ENCODE results near the gene EXOC4.
"Not testable (repeated sequence)": the region's sequence is repeated elsewhere in the genome, so short reads cannot be mapped to it uniquely, and the experiment has no call there.

Gene EXOC4

DNA sequence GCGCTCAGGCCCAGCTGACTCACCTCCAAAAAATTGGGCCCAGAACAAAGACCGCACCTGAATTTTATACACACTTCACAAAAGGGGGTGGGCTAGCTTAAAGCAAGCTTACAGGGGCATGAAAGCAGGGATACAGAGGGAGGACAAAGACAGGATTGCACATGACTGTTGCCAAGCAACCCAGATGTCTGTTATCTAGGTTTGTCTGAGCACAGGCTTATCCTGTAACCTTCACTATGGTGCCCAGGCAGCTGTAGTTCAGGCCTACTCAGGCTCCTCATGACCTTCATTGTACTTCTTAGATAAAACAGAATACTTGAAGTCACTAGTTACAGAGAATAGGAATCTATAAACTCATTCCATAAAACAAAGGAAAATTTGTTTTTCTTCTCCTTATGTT is 824.7 kb downstream of the EXOC4 start:
- not testable (repeated sequence) for DNase-seq (ENCODE audit: low spot score)

DNA sequence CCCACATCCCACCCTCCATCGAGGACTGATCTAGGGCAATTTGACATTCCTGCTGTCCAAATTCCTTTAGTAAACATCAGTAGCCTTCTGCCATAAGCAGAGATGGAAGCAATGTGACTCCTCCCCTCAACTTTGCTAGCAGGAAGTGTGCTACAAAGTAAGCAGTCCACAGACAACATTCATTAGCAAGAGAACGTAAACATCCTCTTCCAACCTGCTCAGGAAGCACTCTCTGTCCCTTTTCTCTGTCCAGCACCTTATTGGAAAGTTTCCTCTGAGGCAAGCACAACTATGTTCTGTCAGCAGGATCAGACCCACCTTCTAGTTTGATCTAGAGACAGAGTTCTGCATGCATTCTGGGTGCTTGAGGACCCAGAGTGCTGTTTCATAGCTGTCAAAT is 826.1 kb downstream of the EXOC4 start:
- DNase-seq (ENCODE audit: low spot score): no peak

DNA sequence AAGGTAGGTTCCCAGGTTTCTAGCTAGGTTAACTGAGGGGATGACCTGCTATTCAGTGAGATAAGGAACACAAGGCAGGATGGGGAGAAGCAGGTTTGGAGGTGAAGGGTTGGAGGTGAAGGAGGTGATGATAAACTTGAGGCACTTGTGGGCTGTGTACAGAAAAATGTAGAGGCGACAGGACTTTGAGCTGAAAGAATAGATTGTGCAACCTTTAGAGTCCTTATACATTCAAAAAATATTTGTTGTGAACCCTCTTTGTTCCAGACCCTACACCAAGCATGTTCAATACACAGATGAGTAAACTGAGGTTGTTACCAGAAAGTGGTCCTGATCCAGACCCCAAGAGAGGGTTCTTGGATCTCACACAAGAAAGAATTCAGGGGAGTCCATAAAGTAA is 828.8 kb downstream of the EXOC4 start:
- no peak for DNase-seq (ENCODE audit: low spot score)

DNA sequence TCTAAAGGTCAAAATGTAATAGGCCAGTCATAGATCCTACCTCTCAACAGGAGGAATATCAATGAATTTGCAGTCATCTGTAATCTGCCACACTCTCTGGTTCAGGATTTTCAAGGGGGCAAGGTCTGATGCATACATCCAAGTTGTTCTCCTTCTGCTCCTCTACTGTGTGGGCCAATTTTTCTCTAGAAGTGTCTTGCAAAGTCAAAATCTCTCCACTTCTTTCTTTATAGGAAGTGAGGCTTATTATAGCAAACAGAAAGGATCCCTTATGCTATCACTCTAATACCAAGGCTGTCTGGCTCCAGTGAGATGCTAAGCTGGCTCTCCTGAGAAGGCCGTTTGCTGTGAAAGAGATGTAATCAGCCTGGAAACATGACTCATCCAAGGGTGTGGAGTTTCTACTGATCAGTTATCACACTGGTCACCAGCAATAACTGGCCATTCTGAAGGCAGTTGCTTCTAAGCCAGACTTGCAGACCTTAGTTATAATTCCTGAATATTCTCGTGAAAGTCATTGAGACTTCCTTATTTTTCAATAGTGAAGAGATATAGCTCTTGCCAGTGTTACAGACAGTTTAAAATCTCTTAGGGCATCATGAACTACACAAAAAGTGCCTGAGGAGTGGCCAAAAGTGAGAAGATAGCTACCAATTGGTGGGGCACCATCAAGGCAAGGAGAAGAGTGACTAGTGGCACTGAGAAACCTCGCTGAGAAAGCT is 831.0 kb downstream of the EXOC4 start:
- no peak for DNase-seq (ENCODE audit: low spot score)

DNA sequence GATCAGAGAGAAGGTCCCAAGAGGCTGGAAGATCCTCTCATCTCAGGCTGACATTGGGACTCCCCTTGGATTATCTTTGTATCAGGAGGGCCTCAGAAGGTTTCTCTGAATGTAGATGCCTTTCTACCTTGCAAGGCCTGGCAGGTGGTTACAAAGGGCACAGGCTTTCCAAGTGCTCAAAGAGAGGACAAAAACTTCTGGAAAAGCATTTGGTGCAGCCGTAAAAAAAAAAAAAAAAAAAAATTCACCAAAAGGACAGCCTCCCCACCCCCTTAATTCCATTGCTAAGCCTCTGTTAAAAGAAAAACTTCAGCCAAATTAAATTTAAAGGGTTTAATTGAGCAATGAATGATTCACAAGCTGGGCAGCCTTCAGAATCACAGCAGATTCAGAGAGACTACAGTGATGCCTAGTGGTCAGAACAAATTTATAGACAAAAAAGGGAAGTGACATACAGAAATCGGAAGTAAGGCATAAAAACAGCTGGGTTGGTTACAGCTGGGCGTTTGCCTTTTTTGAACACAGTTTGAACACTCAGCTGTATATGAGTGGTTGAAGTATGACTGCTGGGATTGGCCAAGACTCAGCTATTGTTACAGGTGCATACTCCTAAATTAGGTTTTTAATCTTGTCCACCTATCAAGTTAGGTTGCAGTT is 831.7 kb downstream of the EXOC4 start:
- DNase-seq (ENCODE audit: low spot score): no peak

DNA sequence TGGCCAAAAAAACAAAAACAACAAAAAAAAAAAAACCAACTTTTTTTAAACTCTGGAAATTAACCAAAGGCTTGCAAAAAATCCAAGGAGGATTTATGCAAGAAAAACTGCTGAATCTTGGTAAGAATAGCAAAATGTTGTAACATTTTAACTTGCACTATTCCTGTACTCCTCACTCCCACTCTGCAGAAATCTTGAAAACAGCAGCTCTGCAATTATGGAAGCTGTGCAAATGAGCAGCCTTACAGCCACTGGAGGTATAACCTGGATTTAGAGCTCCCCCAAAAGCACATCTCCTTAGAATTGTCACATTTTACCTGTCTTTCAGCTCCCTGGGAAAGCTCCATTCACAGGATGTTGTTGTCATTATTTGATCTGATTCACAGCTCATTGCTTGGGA is 832.4 kb downstream of the EXOC4 start:
- no peak for DNase-seq (ENCODE audit: low spot score)

DNA sequence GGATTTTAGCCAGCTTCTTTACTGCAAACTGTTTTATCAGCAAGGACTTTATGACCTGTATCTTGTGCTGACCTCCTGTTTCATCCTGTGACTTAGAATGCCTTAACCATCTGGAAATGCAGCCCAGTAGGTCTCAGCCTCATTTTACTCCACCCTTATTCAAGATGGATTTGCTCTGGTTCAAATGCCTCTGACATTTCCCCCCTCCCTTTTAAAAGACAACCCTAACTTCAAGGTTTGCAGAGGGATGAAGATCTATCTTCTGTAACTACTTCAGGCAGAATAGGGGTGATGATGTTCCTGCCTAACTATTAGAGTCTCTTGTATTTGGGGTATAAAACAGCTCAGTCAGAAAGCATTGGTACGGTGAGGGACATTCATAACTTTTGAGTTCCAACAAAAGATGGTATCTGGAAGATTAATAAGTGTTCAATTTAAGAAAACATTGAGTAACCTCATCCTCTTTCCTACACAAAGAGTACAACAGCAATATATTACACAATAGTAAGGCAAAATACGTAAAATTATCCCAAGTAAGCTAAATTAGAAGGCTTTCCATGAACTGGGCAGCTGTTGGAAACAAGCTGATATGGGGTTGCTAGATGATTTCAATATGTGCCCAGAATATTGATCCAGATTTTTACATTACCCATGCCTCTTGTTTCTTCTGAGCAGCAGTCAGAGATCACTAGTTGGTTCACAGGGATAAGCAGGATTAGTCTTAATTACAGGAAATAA is 834.3 kb downstream of the EXOC4 start:
- DNase-seq (ENCODE audit: low spot score): no peak

DNA sequence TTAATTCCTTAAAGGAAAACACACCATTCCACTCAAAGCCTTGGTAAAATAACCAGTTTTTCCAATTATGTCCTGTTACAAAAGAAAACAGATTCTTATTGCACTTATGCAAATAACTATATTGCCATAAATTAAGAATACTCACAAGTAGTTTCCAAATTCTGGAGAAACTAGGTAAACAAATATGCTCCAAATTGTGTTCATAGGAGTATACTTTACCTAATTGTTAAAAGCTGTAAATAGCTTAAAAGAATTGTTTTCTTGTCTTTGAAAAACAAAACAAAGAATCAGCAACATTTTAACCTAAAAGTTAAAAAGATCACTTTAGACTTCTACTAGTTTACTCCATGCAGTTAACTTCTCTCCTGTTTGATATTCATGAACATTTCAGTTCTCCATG is 835.3 kb downstream of the EXOC4 start:
- no peak for DNase-seq (ENCODE audit: low spot score)

DNA sequence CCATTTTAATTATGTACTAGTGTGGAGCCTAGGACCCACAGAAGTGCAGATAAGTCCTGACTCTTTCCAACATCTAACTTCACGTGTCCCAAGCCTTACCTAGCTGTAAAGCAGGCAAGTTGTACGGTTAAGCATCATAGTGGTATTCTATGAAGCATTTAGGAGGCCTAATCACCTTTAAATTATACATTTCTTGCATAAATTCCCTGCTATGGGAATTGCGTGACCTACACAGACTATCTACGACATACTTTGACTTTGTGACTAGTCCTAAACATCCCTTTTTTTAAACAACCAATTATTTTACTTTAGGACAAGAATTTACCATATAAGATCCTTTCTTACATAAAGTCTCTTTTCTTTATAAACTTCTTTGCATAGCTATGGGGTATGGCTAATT is 836.6 kb downstream of the EXOC4 start:
- DNase-seq (ENCODE audit: low spot score): no peak

DNA sequence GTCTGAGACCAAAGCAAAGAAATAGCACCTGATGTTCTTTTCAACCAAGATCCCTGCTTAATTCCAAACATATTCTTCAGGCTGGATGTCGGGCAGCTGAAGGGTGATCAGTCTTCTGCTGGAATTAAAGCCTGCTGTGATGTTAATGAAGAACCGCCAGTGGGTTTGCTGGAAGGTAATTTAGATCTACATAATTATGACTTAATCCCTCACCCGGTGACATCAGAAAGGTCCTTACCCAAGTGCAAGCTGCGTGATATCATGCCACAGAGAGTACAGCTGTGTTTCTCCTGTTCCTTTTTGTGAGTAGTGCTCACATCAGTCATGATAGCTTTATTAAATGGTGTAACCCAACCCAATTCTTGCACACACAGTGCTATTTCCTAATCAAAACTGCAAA is 845.2 kb downstream of the EXOC4 start:
- DNase-seq (ENCODE audit: low spot score): no peak

DNA sequence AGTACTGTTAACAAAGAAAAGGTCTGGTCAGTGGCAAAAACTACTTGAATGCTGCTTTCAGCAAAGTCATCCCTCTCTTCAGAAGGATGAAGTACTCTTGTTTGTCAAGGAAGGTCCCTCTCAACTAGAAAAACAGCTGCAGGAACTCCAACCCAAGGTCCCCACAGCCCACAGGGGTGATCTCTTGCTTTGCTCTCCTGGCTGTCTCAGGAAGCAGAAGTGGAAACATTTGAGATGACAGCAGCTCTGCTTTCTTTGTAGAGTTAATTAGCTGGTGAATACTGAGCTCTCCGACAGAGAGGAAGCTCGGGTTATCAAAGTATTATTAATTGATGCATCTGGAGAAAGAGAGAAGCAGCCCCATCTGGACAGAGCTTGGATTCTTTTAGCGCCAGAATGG is 848.8 kb downstream of the EXOC4 start:
- DNase-seq (ENCODE audit: low spot score): no peak

DNA sequence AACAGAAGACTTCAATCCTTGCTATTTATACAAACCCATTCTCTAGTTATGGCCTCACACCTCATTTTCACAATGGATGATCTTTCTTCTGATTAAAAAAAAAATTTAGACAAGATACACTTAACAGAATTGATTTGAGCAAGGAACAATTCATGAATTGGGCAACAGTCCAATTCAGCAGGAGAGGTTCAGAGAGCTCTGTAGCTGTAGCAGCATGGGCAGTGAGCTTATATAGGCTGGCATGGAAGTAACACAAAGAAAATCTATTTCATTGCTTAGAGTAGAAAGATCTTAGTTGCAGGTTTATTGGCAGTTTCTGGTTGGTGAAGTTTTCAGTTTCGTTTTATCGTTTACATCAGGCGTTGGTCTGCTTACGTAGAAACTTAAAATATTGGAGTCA is 851.3 kb downstream of the EXOC4 start:
- DNase-seq (ENCODE audit: low spot score): no peak

DNA sequence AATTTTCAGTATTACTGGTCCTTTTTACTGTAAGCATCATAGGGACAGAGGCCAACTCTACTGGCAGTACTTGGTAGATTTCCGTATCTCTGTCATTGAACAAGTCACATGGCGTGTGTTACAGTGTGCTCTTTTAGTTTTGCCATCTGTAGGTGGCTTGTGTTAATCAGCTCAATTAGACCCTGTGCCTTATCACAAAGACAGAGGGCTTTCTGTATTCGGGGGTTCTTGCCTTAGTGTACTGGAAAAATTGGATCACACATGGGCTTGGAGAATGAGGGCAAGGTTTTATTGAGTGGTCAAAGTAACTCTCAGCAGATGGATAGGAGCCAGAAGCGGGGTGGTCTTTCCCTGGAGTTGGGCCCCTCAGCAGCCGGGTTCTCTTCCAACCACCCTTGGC is 853.0 kb downstream of the EXOC4 start:
- no peak for DNase-seq (ENCODE audit: low spot score)

DNA sequence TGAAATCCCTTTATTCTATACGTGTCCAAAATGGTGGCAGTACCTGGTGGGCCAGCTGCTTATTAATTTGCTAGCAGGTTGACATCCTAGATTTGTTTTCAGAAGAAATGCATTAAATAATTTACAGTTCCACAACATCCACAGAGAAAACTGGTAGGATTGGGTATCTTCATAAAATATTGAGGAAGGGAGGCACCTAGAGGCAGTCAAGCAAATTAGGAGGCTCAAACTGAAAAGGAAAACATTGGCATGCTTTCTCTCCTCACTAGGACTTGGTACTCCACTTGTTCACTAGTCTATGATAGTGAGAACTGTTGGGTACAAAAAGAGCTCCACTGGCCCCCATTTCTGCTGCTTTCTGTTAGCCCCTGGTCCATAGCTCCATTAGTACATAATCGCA is 855.9 kb downstream of the EXOC4 start:
- DNase-seq (ENCODE audit: low spot score): no peak

DNA sequence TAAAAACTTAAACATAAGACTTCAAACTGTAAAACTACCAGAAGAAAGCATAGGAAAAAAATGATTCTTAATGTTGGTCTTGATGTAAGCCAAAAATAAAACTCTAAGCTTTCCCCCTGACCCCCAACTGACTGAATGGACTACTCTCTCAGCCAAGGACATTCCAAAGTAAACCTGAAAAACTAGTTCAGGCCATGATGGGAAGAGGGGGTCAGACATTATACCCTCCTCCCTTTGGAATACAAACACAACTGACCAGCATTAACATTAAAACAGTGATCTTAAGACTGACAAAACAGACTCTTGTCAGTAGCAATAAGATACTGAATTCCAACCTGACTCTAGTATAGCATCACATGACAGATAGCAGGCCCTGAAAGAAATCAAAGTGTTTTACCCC is 860.8 kb downstream of the EXOC4 start:
- DNase-seq (ENCODE audit: low spot score): no peak

DNA sequence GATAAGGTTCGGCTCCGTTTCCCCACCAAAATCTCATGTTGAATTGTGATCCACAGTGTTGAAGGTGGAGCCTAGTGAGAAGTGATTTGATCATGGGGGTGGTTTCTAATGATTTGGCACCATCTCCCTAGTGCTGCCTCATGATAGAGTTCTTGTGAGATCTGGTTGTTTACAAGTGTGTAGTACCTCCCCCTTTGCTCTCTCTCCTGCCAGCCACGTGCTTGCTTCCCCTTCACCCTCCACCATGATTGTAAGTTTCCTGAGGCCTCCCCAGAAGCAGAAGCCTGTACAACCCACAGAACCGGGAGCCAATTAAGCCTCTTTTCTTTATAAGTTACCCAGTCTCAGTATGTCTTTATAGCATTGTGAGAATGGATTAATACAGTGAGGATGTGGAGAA is 862.1 kb downstream of the EXOC4 start:
- no peak for DNase-seq (ENCODE audit: low spot score)

Data from globus pallidus (tissue), 1 donor.